Memory B cell (primary cell): Measurements from ENCODE around the gene C1orf21.

Experiments
- ATAC-seq: fragments of 150-1000 bp; cut with Tn5 transposase; 2 replicates; pipeline ENCODE4 v1.10.0; 2021; ENCODE audit warnings: low read depth, mild to moderate bottlenecking, moderate library complexity
- DNase-seq, 2 donors: peaks; one replicate each; pipeline ENCODE4 v3.0.0; 2022; ENCODE audit warnings: low spot score in 2 of 2
- H3K27ac Mint-ChIP-seq: one replicate; pipeline ENCODE4 v1.8.0; 2022; ENCODE audit warnings: mild to moderate bottlenecking, moderate library complexity, mixed read lengths
- H3K27me3 Mint-ChIP-seq: one replicate; pipeline ENCODE4 v1.8.0; 2022; ENCODE audit warnings: mixed read lengths
- H3K36me3 Mint-ChIP-seq: one replicate; pipeline ENCODE4 v1.8.0; 2022; ENCODE audit warnings: mild to moderate bottlenecking, mixed read lengths
- H3K4me1 Mint-ChIP-seq: one replicate; pipeline ENCODE4 v1.8.0; 2022; ENCODE audit warnings: mixed read lengths
- H3K4me3 Mint-ChIP-seq: one replicate; pipeline ENCODE4 v1.8.0; 2022; ENCODE audit warnings: mild to moderate bottlenecking, moderate library complexity, mixed read lengths
- H3K9me3 Mint-ChIP-seq: one replicate; pipeline ENCODE4 v1.8.0; 2022; ENCODE audit warnings: mixed read lengths

C1orf21 gene

GRCh38 chr1:184524248-184524647 lies 137.4 kb downstream of the C1orf21 start:
- Mint-ChIP-seq H3K27me3 (peaks cover 2% of the 10 kb centered on the region), H3K4me3 (no peak overlapping the region), H3K27ac (no peak overlapping the region), H3K9me3 (no peaks in the 10 kb centered on the region), H3K4me1 (no peaks in the 10 kb centered on the region), H3K36me3 (no peaks in the 10 kb centered on the region)
- ATAC-seq (no peak), DNase-seq (no peak)

- peaks cover 5% of the 10 kb centered on the region for H3K9me3 Mint-ChIP-seq
- no peaks in the 10 kb centered on the region for H3K36me3 Mint-ChIP-seq
- H3K27ac Mint-ChIP-seq, result no peak overlapping the region
- no peak for ATAC-seq
- H3K27me3 Mint-ChIP-seq, result peaks cover 7% of the 10 kb centered on the region
- H3K4me1 Mint-ChIP-seq, result no peaks in the 10 kb centered on the region
- H3K4me3 Mint-ChIP-seq, result no peak overlapping the region
- DNase-seq, result no peak
Measured at GRCh38 chr1:184527402-184527801, 140.6 kb downstream of the C1orf21 start.

- H3K4me1 Mint-ChIP-seq, result peaks cover 4% of the 10 kb centered on the region
- peaks cover 13% of the 10 kb centered on the region for H3K27me3 Mint-ChIP-seq
- no peak overlapping the region for H3K27ac Mint-ChIP-seq
- no peaks in the 10 kb centered on the region for H3K36me3 Mint-ChIP-seq
- ATAC-seq (no peak), DNase-seq (no peak)
- H3K4me3 Mint-ChIP-seq, result no peak overlapping the region
- peaks cover 8% of the 10 kb centered on the region for H3K9me3 Mint-ChIP-seq
Measured at GRCh38 chr1:184530226-184530625, 143.4 kb downstream of the C1orf21 start.

GRCh38 chr1:184531296-184531695 lies 144.5 kb downstream of the C1orf21 start:
- DNase-seq, result no peak
- peaks cover 8% of the 10 kb centered on the region for H3K9me3 Mint-ChIP-seq
- H3K27ac Mint-ChIP-seq, result no peak overlapping the region
- no peak for ATAC-seq
- no peaks in the 10 kb centered on the region for H3K36me3 Mint-ChIP-seq
- peaks cover 4% of the 10 kb centered on the region for H3K4me1 Mint-ChIP-seq
- H3K4me3 Mint-ChIP-seq, result no peak overlapping the region
- peaks cover 12% of the 10 kb centered on the region for H3K27me3 Mint-ChIP-seq

GRCh38 chr1:184532199-184532598 lies 145.4 kb downstream of the C1orf21 start:
- Mint-ChIP-seq H3K27me3 (peaks cover 12% of the 10 kb centered on the region), H3K36me3 (no peaks in the 10 kb centered on the region), H3K9me3 (peaks cover 9% of the 10 kb centered on the region), H3K27ac (no peak overlapping the region), H3K4me3 (no peak overlapping the region), H3K4me1 (peaks cover 4% of the 10 kb centered on the region)
- DNase-seq, result no peak
- ATAC-seq, result no peak

GRCh38 chr1:184533049-184533448 lies 146.2 kb downstream of the C1orf21 start:
- Mint-ChIP-seq H3K27ac (no peak overlapping the region), H3K4me1 (peaks cover 4% of the 10 kb centered on the region)
- ATAC-seq, result peak; percentile 24

GRCh38 chr1:184533915-184534314 lies 147.1 kb downstream of the C1orf21 start:
- ATAC-seq, result no peak
- Mint-ChIP-seq H3K27ac (no peak overlapping the region), H3K36me3 (no peaks in the 10 kb centered on the region), H3K4me3 (no peak overlapping the region), H3K27me3 (peaks cover 12% of the 10 kb centered on the region), H3K9me3 (peaks cover 16% of the 10 kb centered on the region), H3K4me1 (peaks cover 4% of the 10 kb centered on the region)
- no peak for DNase-seq

More at GRCh38 chr1:184533049-184533448, 146.2 kb downstream of the C1orf21 start:
- Mint-ChIP-seq H3K36me3 (no peaks in the 10 kb centered on the region), H3K4me3 (no peak overlapping the region), H3K9me3 (peaks cover 11% of the 10 kb centered on the region), H3K27me3 (peaks cover 12% of the 10 kb centered on the region)
- DNase-seq, result no peak

GRCh38 chr1:184534690-184535089 lies 147.9 kb downstream of the C1orf21 start:
- H3K9me3 Mint-ChIP-seq, result peaks cover 14% of the 10 kb centered on the region
- H3K27me3 Mint-ChIP-seq, result peaks cover 10% of the 10 kb centered on the region
- ATAC-seq (no peak), DNase-seq (no peak)
- no peak overlapping the region for H3K4me3 Mint-ChIP-seq
- no peak overlapping the region for H3K27ac Mint-ChIP-seq
- H3K36me3 Mint-ChIP-seq, result no peaks in the 10 kb centered on the region
- H3K4me1 Mint-ChIP-seq, result peaks cover 4% of the 10 kb centered on the region

GRCh38 chr1:184535191-184535970 lies 148.6 kb downstream of the C1orf21 start:
- DNase-seq (no peak), ATAC-seq (no peak)
- Mint-ChIP-seq H3K4me1 (peaks cover 4% of the 10 kb centered on the region), H3K9me3 (peaks cover 14% of the 10 kb centered on the region), H3K36me3 (no peaks in the 10 kb centered on the region), H3K4me3 (no peak overlapping the region), H3K27me3 (peaks cover 10% of the 10 kb centered on the region), H3K27ac (no peak overlapping the region)

GRCh38 chr1:184536246-184536985 lies 149.6 kb downstream of the C1orf21 start:
- no peak for DNase-seq
- Mint-ChIP-seq H3K27ac (no peak overlapping the region), H3K9me3 (peaks cover 13% of the 10 kb centered on the region), H3K27me3 (peaks cover 8% of the 10 kb centered on the region), H3K4me1 (peaks cover 4% of the 10 kb centered on the region), H3K36me3 (no peaks in the 10 kb centered on the region), H3K4me3 (no peak overlapping the region)
- ATAC-seq, result no peak

GRCh38 chr1:184539580-184539979 lies 152.8 kb downstream of the C1orf21 start:
- Mint-ChIP-seq H3K36me3 (no peaks in the 10 kb centered on the region), H3K27ac (no peak overlapping the region), H3K27me3 (peaks cover 2% of the 10 kb centered on the region), H3K4me3 (no peak overlapping the region), H3K4me1 (no peaks in the 10 kb centered on the region), H3K9me3 (peaks cover 10% of the 10 kb centered on the region)
- DNase-seq (no peak), ATAC-seq (no peak)

- ATAC-seq (no peak), DNase-seq (no peak)
Measured at GRCh38 chr1:184541537-184542152, 154.8 kb downstream of the C1orf21 start.

GRCh38 chr1:184542291-184542690 lies 155.5 kb downstream of the C1orf21 start:
- H3K4me1 Mint-ChIP-seq, result no peaks in the 10 kb centered on the region
- DNase-seq (no peak), ATAC-seq (no peak)
- peaks cover 5% of the 10 kb centered on the region for H3K9me3 Mint-ChIP-seq
- peaks cover 2% of the 10 kb centered on the region for H3K27me3 Mint-ChIP-seq
- H3K36me3 Mint-ChIP-seq, result no peaks in the 10 kb centered on the region
- no peak overlapping the region for H3K4me3 Mint-ChIP-seq
- no peak overlapping the region for H3K27ac Mint-ChIP-seq

More at GRCh38 chr1:184541537-184542152, 154.8 kb downstream of the C1orf21 start:
- H3K4me1 Mint-ChIP-seq, result no peaks in the 10 kb centered on the region
- H3K27ac Mint-ChIP-seq, result no peak overlapping the region
- H3K27me3 Mint-ChIP-seq, result peaks cover 2% of the 10 kb centered on the region
- no peak overlapping the region for H3K4me3 Mint-ChIP-seq
- no peaks in the 10 kb centered on the region for H3K36me3 Mint-ChIP-seq
- H3K9me3 Mint-ChIP-seq, result peaks cover 8% of the 10 kb centered on the region

- no peak for DNase-seq
- H3K27me3 Mint-ChIP-seq, result peaks cover 2% of the 10 kb centered on the region
- H3K4me3 Mint-ChIP-seq, result no peak overlapping the region
- ATAC-seq, result no peak
- no peak overlapping the region for H3K27ac Mint-ChIP-seq
- no peaks in the 10 kb centered on the region for H3K4me1 Mint-ChIP-seq
- no peaks in the 10 kb centered on the region for H3K9me3 Mint-ChIP-seq
- H3K36me3 Mint-ChIP-seq, result no peaks in the 10 kb centered on the region
Measured at GRCh38 chr1:184545601-184546000, 158.8 kb downstream of the C1orf21 start.
